Putamen (tissue), 1 donor: ENCODE measurements around the gene GOLGA5.
"Not testable (repeated sequence)": the region's sequence is repeated elsewhere in the genome, so short reads cannot be mapped to it uniquely, and the experiment has no call there.

ENCODE experiments used
- DNase-seq: peaks from one replicate; pipeline ENCODE4 v3.0.0-alpha.2; 2016; ENCODE audit warnings: low spot score

GOLGA5 gene

DNA sequence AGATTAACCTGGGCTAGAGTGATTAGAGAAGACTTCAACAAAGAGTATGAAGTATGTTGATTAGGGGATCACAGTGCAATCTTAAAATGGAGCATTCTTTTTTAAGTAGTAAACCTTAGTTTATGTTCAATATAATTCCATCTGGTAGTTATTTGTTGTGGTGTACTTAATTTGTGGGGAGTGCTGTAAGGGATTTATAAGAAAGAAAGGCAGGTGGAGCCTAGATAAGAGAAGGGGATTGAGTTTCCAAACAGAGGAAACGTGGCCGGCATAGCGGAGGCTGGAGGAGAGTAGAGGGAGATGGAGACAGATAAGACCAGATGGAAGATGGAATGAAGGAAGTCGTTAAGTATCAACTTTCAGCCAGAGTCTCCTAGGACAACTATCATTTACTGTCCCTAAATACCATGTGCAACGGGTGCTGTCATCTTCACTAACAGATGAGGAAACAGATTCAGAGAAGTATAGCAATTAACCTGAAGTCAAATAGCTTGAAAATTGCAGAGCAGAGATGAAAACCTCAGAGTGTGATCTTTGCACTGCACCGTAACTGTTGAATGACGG, 38.1 kb downstream of the GOLGA5 start:
- DNase-seq: no peak

DNA sequence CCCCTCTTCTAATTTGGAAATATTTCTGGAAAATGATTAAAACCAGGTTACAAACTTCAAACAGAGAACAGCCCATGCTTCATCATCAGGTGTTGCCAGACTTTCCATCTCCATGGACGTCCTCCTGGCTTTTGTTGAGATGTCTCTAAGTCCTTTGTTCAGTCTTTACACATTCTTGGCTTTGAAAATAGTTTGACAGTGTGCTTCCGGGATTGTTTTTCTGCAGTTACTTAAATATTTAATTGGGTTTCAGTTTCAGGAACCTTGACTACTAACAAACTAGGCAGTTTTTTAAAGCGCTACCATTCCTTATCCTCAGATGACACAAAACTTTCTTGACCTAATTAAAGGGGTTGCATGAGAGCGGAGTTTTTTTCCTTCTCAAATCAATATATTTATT, 47.8 kb downstream of the GOLGA5 start:
- no peak for DNase-seq

DNA sequence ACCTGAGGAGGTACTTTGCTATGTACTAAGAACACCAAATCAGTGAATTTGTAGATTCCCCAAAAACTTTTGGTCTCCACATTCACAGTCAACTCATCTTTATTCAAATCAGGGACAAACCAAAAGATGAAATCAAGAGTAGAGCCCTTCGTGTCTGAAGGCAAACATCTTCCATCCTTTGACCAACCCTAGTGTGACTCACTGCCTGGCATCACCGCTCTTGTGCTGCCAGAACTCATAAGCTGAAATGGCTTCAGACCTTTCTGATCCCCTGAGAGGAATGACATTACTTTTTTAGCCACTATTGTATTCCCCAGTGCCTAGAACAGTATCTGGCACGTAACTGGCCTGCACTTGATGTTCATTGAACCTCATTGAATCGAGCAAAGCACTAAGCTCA, 50.1 kb downstream of the GOLGA5 start:
- DNase-seq: no peak

DNA sequence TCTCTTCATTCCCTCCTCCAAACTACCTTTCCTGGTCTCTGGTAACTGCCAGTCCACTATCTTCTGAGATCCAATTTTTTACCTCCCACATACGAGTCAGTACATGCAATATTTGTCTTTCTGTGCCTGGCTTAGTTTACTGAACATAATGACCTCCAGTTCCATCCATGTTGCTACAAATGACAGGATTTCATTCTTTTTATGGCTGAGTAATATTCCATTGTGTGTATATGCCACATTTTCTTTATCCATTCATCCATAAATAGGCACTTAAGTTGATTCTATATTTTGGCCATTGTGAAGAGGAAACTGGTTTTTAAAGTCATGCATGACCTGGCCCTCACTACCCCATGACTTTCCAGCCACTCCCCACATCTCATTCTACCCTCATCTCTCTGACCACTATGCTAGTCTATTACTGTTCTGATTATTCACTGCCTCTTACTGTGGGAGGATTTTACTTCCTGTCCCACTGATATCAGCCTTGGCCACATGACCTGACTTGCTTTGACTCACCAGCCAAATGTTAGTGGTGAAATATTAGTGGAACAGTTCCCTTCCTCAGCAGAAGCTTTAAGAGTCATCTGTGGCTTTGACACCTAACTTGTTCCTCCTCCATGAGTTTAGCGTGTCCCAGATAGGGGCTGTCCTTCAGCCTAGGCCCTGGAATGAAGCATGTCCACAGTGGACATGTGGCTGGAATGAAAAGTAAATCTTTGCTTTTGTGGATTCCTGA, 52.2 kb downstream of the GOLGA5 start:
- no peak for DNase-seq

DNA sequence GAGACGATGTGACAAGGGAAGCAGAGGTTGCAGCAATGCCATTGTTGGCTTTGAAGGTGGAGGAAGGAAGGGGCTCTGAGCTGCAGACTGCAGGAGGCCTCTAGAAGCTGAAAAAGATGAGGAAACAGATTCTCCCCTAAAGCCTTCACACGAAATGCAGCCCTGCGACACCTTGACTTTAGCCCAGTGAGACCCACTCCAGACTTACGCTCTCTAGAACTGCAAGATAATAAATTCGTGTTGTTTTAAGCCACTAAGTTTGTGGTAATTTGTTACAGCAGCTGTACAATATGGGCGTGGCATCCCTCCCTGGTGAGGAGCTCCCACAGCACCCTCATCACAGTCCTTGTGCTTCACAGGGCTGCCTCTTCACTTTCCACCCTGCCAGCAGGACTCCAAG, 53.2 kb downstream of the GOLGA5 start:
- DNase-seq: no peak

DNA sequence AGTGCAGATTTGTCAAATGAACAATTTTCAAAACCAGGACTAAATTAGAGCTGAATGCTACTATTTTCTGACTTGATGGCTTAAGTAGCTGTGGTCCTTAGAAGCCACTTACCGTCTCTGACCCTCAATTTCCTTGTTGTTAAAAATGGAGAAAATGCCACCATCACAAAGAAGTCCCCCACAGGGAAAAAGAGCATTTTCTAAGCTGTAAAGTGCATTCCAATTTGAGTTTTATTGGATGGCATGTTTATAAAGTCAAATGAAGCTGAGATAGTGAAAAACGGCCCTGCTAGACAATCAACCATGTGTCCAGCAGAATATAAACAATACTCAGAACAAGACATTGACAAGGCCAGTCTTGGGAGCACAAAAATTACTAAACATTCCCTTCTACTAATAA, 53.6 kb downstream of the GOLGA5 start:
- no peak for DNase-seq

DNA sequence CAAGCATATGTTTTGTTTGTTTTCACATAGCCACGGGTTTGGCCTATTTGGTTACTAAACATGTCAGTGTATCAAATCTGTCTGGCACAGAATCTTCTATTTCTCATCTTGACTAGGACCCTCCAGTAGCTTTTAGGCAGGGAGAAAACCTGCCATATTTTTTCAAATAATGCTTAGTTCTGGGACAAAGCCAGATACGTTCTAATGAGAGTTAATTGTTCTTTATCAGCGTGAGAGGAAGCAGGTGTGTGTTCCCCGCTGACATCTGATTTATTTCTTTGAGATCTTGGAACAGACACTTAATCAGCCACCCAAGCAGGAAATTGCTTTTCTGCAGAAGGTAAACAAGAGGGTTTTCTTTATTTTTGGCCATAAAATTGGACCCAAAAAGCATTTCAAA, 54.8 kb downstream of the GOLGA5 start:
- no peak for DNase-seq

DNA sequence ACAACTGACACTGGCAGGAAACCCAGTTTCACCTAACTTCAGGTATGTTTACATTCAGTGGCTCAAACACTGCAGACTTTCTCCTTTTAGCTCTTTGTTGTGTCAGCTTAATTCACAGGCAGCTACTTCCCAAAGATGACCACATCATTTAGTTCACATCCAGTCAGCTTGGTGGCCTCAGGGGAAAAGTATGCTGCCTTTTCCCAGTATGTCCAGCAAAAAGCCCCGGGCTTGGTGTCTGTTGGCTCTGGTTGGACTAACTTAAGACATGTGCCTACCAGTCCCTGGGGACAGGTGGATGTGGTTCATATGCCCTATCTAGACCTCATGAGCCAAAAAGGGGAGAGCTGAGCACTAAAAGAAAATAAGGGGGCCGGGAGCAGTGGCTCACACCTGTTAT, 56.4 kb downstream of the GOLGA5 start:
- no peak for DNase-seq

DNA sequence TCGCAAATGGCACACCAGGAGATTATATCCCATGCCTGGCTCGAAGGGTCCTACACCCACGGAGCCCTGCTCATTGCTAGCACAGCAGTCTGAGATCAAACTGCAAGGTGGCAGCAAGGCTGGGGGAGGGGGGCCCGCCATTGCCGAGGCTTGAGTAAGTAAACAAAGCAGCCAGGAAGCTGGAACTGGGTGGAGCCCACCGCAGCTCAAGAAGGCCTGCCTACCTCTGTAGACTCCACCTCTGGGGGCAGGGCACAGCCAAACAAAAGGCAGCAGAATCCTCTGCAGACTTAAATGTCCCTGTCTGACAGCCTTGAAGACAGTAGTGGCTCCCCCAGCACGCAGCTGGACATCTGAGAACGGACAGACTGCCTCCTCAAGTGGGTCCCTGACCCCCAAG, 59.0 kb downstream of the GOLGA5 start:
- DNase-seq: not testable (repeated sequence)

DNA sequence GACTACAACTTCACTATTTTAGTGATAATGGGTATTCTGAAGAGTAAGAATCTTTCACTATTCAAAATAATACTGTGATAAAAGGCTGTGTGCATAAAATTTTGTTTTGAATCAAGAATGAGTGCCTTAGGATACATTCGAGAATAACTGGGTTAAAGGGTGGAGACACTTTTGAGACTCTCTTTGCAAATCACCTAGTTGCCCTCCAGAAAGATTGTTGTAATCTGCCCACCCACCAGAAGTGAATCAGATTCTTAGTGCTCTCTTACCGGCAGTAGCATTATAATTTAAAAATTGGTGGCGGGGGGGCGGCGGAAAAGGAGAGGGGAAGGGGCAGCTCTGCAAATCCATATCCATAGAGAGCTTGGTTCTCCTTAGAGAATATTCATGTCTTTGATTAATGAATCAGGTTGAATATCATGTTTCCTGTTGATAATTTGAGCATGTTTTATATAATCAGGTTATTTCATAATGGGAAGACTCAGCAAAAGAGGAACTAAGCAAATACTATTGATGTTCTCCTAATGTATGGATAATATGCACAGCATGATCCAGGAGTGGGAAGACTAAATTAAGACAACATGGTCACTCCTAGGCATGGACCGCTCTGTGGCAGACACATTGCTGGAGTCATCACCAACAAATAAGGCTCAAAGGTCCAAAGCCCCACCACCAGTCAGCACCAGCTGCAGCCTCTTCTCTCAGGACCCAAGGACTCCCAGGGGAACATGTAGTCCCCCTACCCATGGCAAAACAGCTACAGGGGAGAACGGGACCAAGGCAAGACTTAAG, 66.1 kb downstream of the GOLGA5 start:
- no peak for DNase-seq

DNA sequence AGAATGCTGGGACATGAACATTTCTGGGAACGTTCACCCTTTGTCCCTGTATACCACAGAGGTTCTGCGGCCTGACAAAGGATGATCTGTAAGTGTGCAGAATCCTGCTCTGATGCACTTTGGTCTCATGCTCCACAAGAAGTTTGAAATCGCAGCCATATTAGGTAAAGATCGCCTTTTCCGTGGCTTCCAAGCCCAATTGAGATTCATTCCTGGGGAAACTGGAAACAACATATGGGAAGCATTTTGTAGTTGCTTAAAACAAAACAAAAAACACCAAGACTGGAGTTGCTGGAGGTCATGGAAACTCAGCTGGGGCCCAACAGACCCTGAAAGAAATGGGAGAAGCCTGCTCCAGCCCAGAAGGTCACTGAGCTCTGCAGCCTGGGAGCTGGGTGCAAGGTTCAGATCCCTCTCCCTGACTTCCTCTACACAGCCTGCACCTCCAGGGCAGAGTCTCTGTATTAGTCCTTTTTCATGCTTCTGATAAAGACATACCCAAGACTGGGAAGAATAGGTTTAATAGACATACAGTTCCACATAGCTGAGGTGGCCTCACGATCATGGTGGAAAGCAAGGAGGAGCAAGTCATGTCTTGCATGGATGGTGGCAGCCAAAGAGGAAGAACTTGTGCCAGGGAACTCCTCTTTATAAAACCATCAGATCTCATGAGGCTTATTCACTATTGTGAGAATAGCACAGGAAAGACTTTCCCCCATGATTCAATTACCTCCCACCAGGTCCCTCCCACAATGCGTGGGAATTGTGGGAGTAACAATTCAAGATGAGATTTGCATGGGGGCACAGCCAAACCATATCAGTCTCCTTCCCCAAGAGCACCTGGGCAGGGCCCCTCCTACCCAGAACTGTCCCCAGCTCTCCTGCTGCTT, 68.0 kb downstream of the GOLGA5 start:
- DNase-seq: no peak

DNA sequence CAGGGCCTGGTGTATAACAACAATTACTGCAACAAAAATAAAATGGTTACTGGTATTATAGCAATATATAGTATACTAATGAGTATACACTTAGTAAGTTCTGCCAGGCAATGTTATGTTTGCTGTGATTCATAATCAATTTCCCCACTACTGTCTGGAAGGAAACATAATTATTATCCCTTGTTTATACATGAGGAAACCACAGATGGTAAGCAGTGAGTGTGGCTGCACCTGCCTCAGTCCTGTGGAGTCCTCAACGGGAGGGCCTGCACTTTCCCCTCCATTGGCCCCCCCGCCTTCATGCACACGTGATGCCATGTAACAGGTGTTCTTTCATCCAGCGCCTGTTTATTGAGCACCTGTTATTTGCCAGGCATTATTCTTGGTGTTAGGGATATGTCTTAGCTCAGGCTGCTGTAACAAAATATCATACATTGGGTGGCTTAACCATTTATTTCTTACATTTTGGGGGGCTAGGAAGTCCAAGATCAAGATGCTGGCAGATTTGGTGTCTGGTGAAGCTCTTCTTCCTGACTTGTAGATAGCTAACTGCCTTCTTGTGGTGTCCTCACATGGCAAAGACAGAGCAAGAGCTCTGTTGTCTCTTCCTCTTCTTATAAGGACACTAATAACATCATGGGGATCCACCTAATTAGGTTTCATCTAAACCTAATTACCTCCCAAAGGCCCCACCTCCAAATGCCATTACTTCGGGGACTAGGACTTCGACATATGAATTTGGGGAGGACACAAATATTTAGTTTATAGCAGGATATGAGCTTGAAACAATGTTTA, 69.4 kb downstream of the GOLGA5 start:
- DNase-seq: no peak

DNA sequence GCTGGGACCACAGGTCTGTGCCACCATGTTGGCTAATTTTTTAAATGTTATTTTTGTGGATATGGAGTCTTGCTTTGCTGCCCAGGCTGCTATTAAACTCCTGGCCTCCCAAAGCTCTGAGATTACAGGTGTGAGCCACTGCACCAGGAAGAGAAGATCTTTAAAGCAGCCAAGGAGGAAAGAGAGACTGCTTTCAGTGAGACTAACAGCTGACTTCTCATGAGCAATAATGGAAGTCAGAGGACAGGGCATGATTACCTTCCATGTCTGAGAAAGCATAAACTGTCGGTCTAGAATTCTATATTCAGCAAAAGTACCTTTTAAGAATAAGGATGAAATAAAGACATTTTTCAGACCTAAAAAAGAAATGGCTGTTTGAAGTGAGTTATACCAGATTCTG, 71.6 kb downstream of the GOLGA5 start:
- no peak for DNase-seq

DNA sequence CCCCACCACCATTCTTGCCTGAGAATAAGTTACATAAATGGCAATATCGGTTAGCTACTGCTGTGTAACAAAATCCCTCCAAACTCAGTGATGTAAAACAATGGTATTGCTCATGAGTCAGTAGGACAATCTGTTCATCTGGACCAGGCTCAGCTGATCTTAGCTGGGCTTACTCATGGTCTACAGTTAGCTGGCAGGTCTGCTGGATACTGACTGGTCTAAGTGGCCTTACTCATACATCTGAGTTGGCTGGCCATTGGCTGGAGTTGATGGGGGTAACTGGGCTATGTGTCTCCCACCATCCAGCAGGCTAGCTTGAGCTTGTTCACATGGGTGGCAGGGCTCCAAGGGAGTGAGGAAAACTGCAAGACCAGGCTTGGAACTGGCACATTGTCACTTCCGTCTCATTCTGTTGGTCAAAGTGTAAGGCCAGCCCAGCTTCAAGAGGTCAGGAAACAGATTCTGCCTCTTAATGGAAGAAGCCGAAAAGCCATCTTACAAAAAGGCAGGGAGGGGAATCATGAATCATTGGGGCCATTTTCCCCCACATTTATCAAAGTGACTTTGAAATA, 72.2 kb downstream of the GOLGA5 start:
- no peak for DNase-seq

DNA sequence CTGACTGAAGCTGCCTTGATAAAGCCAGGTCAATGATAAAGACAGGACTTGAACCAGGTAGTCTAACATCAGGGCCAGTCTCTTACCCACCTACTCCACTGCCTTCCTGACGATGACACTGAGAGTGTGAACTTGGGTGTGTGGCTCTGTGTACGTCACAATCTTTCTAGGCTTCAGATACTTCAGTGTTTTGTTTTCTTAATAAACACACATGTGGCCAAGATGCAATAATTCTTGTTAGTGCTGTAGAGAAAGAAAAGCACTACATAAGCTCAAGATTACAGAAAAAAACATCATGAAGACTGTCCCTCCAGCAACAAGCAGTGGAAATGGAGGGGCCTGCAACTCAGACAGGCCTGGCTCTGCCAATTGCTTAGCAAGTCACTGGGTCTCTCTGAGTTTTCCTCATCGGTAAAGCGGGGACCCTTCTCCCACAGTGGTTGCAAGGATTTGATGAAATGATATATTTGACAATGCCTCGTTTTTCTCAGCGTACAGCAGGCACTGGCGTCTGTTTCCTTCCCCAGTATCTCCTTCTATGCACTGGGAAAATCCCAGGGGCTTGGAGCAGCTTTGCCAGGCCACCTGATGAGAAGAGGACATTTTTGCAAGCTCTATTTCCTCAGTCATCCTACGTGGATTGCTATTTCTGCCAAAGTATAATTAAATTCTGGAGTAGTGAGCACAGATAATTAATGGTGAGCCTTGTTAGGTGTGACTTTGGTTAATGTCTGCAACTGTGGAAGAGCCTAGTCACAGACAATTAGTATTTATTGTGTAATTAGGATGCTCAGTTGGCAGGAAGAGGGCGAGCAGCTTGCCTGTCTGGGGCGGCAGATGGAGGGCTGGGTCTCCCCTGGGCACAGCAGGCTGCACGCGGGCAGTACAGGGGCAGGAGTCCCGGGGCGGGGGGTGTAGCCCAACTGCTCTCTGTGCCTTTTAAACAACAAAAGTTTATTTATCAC, 73.1 kb downstream of the GOLGA5 start:
- no peak for DNase-seq

DNA sequence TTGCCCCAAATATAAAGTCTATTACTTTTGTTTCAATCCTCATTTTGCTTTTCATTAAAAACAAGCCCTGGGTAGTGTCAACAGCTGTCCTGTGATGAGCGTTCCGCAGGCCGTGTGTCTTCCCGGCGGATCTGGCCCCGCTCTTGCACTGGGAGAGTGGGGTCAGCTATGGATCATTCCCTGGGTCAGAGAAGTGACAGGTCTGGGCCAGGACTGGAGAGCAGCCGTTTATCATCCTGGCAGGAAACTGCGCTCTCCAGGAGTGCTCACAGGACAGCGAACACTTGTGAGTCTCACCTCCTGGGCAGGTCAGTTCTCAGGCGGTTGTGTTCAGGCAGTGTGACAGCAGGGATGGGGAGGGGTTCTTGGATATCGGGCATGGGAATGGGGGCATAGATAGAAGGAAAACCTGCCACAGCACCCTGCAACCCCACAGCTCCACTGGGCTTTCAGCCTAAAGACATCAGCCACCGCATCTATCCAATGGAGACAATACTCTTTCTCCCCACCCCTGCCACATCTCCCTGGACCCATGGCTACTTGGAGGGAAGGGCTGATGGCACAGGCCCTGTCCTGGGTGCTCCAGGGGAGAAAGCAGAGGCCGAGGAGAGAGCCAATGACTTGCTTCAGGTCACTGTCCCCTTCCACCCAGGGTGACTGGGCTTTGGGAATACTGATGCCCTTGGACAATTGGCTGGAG, 81.0 kb downstream of the GOLGA5 start:
- no peak for DNase-seq

DNA sequence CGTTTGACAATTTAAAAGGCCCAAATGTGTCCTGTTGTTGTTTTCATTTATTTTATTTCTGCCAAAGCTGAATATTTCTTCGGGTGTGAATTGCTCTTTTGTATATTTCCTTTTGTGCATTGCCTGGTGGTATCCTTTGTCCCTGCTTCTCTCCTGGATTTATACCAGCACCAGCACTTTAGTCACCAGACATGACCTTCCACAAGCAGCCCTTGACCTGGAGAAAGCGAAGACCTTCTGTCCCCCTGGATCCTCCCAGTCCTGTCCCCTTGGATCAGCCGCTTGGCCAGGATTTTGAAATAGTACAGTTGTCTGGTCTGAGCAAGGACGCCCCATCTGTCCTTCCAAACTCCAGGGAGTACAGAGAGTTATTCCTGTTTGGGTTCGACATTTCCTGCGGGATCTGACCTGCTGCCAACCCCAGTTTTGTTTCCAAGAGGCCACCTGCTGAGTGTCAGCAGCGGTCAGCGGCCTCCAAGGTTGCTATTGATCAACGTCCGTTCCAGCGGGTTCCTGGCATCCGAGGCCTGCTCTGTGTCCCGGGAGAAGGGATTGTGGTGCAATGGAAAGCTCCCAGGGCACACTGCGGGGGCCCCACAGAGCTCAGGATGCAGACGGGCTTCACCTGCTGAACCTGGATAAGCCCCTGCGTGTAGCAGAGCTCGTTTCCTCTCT, 83.8 kb downstream of the GOLGA5 start:
- DNase-seq: no peak

DNA sequence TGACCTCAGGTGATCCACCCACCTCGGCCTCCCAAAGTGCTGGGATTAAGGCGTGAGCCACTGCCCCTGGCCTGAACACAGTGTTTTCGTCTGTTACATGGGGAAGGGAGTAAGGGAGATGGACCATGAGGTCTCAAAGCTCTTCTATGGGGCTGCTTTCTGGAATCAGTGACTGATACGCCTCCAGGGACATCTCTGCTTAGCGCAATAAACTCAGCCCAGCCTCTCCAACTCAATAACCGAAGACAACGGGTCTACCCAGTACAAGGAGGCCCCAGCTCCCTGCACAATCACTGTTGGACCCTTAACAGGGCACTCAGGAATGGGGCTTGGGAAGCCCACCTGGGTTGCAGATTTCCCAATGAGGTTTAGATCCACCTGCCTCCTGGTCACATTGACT, 86.2 kb downstream of the GOLGA5 start:
- DNase-seq: no peak

DNA sequence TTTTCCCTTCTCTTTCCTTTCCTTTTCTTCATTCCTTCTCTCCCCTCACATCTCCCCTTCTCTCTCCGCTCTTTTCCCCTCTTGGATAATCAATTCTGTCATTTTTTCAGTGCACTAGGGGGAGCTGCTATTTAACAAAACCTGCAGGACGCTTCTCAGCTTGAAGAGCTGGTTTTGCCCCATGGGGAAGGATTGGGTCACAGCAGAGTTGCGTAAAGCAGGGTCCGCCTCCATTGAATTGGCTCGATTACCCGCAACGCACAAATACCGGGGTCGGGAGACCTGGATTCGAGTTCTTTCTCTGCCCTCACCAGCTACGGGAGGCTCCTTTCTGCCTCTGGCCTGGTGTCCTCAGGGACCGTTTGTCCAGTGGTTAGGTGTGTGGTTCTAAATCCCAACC, 86.7 kb downstream of the GOLGA5 start:
- no peak for DNase-seq
